ENCODE measurements around the gene SMC3. TPM values are rescaled to one million over a fixed set of nuclear protein-coding genes. Genes with fewer than 3 reads are reported as not detected.
"Not testable (repeated sequence)": the region's sequence is repeated elsewhere in the genome, so short reads cannot be mapped to it uniquely, and the experiment has no call there.

SMC3 gene
- 28.9 and 32.9 TPM in 2 replicates for total RNA-seq (2014; rRNA removed; shearing (Covaris generic))

GRCh38 chr10:110567201-110568054 is at the start of gene SMC3:
TSS of gene SMC3 (plus strand) at chr10:110567695. CDS start at chr10:110567817, 122 bp downstream.
- peak; percentile 93 for DNase-seq (ENCODE audit: low spot score)

DNA sequence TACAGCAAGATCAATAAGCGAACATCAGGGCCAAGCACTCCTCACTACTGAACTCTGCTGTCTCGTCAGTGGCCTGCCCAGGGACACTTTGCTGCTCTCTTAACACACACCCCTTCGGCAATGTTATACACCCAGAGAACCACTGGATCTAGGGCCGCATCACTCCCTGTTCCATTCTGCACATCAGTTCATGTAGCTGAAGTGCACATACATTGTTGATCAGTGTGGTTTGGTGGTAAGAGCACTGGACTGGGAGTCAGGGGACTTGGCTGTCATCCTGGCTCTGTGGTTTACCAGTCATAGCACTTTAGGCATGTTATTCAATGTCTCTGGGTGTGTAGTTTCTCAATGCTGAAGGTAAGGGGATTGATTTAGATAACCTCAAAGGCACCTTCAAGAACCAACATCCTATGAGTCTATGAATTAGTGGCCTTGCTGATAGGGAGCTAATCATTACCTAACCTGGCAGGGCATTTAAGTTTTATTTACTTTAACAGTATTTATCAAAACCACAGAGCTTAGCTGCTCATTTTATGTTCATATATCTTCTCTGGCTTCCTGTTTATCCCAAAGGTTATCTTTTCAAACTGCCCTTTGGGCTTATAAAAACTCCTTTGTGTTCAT is 45.0 kb upstream of the SMC3 start:
- peak; percentile 64 for DNase-seq (ENCODE audit: low spot score)

DNA sequence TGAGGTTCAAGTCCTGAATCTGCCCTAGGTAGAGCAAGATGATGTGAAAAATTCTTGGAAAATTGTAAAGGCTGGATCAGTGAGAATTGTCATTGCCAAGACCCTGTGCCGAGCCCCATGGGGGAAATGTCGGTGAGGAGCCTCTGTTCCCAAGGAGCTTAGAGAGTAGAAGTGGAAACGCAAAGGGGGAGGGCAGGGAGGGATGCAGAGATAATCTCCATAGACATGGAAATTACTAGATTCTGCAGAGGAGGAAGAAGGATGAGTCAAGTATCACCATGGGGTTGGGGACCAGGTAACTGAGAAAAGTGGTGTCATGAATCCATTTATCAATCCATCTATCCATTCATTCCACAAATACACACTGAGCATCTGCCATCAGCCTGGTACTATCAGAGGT is 43.8 kb upstream of the SMC3 start:
- no peak for DNase-seq (ENCODE audit: low spot score)

GRCh38 chr10:110524179-110524858 is 43.2 kb upstream of the SMC3 start:
- DNase-seq (ENCODE audit: low spot score) = no peak

DNA sequence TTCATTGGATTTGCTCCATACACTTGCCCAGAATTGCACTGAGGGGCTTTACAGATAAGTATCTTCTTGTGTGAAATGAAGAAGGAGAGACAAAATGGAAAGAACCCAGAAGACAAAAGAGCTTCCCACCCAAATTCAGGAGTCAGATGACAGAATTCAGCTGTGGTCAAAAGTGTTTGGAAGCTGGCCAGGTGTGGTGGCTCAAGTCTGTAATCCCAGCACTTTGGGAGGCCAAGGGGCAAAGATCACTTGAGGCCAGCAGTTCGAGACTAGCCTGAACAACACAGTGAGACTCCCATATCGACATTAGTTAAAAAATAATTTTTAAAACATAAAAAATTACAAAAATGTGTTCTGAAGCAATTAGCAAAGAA is 42.6 kb upstream of the SMC3 start:
- no peak for DNase-seq (ENCODE audit: low spot score)

DNA sequence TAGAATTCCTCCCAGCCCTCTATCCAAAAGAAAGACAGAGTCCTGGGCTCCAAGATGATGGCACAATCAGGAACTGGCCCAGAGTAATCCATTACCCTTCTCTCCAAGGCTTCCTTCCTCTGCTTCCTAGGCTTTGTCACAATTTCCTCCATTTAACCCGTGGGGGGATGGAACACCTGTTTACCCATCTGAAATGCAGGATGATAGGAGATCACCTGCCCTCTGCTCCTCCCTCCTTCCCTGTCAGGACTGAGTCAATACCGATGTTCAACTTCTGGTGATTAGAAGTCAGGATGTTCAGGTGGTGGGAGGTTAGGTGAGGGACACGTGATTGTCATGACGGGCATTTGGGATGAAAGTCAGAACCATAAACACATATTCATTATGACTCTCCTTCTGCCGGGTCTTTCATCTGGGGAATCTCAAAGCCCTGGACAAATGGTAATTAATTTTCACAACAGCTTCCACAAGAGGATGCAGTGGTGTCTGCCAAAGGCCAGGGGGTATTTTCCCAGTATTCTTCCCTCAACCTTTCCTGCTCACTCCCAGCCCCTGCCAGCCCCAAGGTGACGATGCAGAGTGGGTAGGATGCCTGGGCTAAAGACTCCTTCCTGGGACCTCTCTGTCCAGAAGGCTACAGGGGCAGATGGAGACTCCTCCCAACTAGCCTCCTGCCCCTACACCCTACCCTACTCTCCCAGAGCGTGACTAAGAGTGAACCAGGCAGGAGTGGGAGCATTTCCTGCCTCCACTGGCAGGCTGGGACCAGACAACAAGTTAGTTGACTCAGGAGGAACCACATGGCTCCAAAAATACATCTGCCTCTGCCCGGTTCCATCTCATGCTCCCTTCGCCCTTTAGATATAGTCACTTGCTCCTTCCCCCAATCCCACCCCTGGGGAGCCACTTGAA is 41.9 kb upstream of the SMC3 start:
- no peak for DNase-seq (ENCODE audit: low spot score)

DNA sequence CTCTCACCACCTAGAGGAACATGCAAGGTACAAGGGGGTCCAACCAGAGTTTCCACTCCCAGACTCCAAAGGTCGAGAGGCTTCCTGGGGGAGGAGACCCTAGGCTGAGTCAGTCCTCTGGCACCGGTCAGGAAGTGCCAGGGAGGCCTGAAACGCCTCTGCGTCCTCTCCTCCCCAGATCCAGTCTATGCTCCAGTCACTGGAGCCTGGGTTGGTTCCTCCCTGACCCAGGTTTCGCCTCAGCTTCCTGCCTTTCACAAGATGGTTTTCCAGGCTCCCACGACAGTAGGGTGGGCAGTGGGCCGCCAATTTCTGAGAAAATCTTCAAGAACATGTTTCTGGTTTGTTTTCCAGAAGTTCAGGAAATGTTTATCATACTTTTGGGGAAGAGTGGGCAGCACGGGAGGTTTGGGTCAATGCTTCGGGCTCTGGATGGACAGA is 39.7 kb upstream of the SMC3 start:
- DNase-seq (ENCODE audit: low spot score) = no peak

GRCh38 chr10:110528224-110528996 is 39.1 kb upstream of the SMC3 start:
- no peak for DNase-seq (ENCODE audit: low spot score)

DNA sequence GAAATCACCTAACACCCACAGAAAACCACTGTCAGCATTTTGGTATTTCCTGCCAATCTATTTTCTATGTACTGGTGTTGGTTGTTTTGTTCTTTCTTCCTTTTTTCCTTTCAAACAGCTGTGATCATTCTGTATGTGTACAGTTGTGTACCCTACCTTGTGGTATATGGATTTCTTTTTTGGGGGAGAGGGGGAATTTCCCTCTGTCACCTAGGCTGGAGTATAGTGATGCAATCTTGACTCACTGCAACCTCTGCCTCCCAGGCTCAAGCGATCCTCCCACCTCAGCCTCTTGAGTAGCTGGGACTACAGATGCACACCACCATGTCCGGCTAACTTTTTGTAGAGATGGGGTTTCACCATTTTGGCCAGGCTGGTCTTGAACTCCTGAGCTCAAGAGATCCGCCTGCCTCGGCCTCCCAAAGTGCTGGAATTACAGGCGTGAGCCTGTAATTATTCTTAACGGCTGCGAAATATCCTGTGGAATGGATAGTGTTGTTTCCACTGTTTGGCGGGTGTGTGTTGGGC is 38.4 kb upstream of the SMC3 start:
- not testable (repeated sequence) for DNase-seq (ENCODE audit: low spot score)

DNA sequence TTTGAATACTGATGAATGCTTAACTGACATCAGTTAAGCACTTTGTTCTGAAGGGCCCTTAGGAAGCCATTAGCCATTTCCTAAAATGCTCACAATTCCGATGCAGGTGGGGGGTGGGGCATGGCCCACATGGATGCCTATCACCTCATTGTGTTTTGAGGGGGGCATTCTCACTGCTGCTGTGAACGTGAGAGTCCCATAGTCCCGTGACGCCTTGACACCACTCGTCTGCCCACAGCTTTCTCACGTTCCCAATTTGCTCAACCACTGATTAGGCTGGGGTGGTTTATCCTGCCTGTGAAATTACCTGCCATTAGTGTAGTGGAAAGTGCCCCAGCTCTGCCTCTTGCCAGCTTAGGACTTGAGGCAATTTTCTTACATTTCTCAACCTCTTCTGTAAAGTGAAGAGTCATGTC is 37.9 kb upstream of the SMC3 start:
- no peak for DNase-seq (ENCODE audit: low spot score)

GRCh38 chr10:110530131-110530831 is 37.2 kb upstream of the SMC3 start:
- peak; percentile 54 for DNase-seq (ENCODE audit: low spot score)

DNA sequence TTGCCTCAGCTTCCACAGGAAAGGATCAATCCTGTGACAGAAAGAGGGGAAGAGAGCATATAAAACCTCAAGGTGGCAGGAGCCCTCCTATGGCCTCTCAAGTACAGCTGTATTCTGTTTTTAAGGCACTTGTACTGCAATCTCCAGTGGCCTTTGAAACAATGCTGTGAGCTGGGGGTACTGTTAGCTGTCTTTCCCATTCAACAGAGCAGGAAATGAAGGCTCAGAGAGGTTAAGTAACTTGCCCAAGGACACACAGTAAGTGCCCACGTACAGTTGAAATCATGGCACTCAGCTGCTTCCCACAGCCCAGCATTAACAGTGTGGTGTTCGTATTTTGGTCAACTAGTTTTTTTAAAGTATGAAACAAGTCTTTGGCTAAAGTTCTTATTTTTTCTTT is 35.8 kb upstream of the SMC3 start:
- DNase-seq (ENCODE audit: low spot score) = no peak

GRCh38 chr10:110532628-110533027 is 34.9 kb upstream of the SMC3 start:
- DNase-seq (ENCODE audit: low spot score) = not testable (repeated sequence)

GRCh38 chr10:110533149-110533548 is 34.3 kb upstream of the SMC3 start:
- DNase-seq (ENCODE audit: low spot score) = no peak

GRCh38 chr10:110534571-110534970 is 32.9 kb upstream of the SMC3 start:
- no peak for DNase-seq (ENCODE audit: low spot score)

DNA sequence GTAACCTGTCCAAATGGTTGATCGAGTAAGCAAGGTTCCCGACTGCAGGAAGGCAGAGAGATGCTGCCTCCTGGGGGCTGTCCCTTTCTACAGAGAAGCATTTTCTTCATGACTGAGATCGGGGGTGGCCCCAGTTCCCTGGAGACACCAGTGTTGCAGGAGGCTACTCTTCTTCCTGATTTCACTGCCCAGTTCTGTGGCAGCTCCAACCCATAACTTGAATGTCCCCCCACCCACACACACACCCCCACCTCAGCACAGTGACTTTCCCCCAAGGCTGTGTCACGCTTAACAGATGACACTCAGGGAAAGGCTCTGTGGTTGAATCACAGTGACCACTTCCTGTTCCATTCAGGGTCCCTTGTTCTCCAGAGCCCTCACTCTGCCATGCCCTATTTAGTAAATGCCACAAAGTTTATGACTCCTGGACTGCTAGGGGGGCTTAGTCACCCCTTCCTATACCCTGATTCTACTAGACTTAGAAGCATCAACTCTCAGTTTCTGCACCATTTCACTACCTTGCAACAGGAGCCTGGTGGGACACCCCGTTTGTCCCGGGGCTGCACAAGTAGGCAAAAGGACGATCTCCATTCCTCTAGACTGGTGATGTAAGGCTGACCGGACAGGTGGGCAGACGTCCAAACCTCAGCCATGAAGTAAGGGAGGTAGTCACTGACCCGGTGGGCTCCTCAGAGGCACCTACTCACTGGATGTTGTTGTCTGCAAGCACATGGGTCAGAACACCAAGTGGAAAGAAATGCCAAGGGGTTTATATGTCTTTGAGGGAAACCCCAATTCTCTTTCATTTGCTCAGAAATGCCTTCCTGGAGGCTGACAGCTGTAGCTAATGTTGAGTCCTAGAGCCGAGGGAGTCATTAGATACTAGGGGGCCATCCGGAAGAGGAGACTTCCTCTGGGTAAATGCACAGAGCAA is 31.3 kb upstream of the SMC3 start:
- peak; percentile 85 for DNase-seq (ENCODE audit: low spot score)

GRCh38 chr10:110539091-110539490 is 28.4 kb upstream of the SMC3 start:
- DNase-seq (ENCODE audit: low spot score) = no peak

- DNase-seq (ENCODE audit: low spot score) = no peak
These were observed 27.5 kb upstream of the SMC3 start for GRCh38 chr10:110540031-110540430.
